Measurements from ENCODE around the gene ABCC5. TPM values are rescaled to one million over a fixed set of nuclear protein-coding genes. Genes with fewer than 3 reads are reported as not detected.

Gene ABCC5
- total RNA-seq, 1 experiment from 2014 or later = 29.1 TPM

GRCh38 chr3:183920416-183920815 is 97.3 kb downstream of the ABCC5 start (continued):
- TF ChIP-seq, protein P1, sequence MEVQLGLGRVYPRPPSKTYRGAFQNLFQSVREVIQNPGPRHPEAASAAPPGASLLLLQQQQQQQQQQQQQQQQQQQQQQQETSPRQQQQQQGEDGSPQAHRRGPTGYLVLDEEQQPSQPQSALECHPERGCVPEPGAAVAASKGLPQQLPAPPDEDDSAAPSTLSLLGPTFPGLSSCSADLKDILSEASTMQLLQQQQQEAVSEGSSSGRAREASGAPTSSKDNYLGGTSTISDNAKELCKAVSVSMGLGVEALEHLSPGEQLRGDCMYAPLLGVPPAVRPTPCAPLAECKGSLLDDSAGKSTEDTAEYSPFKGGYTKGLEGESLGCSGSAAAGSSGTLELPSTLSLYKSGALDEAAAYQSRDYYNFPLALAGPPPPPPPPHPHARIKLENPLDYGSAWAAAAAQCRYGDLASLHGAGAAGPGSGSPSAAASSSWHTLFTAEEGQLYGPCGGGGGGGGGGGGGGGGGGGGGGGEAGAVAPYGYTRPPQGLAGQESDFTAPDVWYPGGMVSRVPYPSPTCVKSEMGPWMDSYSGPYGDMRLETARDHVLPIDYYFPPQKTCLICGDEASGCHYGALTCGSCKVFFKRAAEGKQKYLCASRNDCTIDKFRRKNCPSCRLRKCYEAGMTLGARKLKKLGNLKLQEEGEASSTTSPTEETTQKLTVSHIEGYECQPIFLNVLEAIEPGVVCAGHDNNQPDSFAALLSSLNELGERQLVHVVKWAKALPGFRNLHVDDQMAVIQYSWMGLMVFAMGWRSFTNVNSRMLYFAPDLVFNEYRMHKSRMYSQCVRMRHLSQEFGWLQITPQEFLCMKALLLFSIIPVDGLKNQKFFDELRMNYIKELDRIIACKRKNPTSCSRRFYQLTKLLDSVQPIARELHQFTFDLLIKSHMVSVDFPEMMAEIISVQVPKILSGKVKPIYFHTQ (CRISPR knock-in tag; IDR thresholded peaks at IDR 0.05) = no peak
- no peak for TF ChIP-seq NFE2L1 (CRISPR knock-in tag; IDR thresholded peaks at IDR 0.05)
- TF ChIP-seq, protein P2, sequence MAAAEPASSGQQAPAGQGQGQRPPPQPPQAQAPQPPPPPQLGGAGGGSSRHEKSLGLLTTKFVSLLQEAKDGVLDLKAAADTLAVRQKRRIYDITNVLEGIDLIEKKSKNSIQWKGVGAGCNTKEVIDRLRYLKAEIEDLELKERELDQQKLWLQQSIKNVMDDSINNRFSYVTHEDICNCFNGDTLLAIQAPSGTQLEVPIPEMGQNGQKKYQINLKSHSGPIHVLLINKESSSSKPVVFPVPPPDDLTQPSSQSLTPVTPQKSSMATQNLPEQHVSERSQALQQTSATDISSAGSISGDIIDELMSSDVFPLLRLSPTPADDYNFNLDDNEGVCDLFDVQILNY (CRISPR knock-in tag; IDR thresholded peaks at IDR 0.05) = no peak
- TF ChIP-seq HMGA2 (CRISPR knock-in tag; IDR thresholded peaks at IDR 0.05) = no peak
- TF ChIP-seq SMAD3 (CRISPR knock-in tag; IDR thresholded peaks at IDR 0.05; ENCODE audit: borderline replicate concordance) = no peak
- TF ChIP-seq EMX1 (CRISPR knock-in tag; IDR thresholded peaks at IDR 0.05) = no peak

DNA sequence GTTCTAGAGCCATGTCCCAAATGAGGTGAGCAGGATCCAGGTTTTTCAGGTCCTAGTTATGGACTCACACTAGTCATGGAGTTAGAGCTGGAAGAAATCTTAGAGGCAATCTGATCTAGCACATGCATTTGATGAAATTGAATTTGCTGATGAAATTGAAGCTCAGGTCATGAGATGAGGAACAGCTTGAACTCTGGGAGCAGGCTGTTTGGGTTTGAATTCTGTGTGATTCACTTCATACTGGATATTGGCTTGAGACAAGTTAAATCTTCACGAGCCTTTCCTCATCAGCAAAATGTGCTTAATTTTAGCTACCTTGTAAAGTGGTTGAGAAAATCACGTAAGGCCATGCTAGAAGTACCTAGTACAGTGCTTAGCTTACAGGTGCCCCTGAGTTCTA is 99.5 kb downstream of the ABCC5 start:
- H3K4me3 Mint-ChIP-seq = no peak overlapping the region
- ATAC-seq = no peak
- DNase-seq (ENCODE audit: low spot score) = no peak
- no peaks in the 10 kb centered on the region for H3K9me3 Mint-ChIP-seq
- peaks cover 11% of the 10 kb centered on the region for H3K36me3 Mint-ChIP-seq
- TF ChIP-seq STAT6 (CRISPR knock-in tag; conservative IDR thresholded peaks at IDR 0.05; ENCODE audit: low read depth) (no peak), NFYB (CRISPR knock-in tag; conservative IDR thresholded peaks at IDR 0.05; ENCODE audit: low read depth) (no peak), CBFB (CRISPR knock-in tag; IDR thresholded peaks at IDR 0.05; ENCODE audit: low read depth) (no peak), NR2C2 (CRISPR knock-in tag; IDR thresholded peaks at IDR 0.05) (no peak), ZBTB43 (CRISPR knock-in tag; IDR thresholded peaks at IDR 0.05) (no peak), ATF3 (CRISPR knock-in tag; conservative IDR thresholded peaks at IDR 0.05) (no peak), CREB1 (CRISPR knock-in tag; IDR thresholded peaks at IDR 0.05) (no peak), FOXJ3 (CRISPR knock-in tag; IDR thresholded peaks at IDR 0.05; ENCODE audit: borderline replicate concordance) (no peak), GABPB1 (CRISPR knock-in tag; IDR thresholded peaks at IDR 0.05) (no peak)
- H3K27me3 Mint-ChIP-seq (ENCODE audit: low read depth) = no peaks in the 10 kb centered on the region
- ChIA-PET POLR2A (interaction anchor here (0.6 kb wide), 1 partner anchor 98 kb away, joined by 4 read pairs; no protein-coding TSS in a partner anchor), CTCF (interaction anchor here (1.0 to 3.9 kb wide), 2 partner anchors 14 to 33 kb away, joined by 3 to 22 read pairs; no protein-coding TSS in a partner anchor)
- H3K4me1 Mint-ChIP-seq = peaks cover 5% of the 10 kb centered on the region; the same call in 1 of the 2 replicates
- H3K27ac Mint-ChIP-seq = no peak overlapping the region

DNA sequence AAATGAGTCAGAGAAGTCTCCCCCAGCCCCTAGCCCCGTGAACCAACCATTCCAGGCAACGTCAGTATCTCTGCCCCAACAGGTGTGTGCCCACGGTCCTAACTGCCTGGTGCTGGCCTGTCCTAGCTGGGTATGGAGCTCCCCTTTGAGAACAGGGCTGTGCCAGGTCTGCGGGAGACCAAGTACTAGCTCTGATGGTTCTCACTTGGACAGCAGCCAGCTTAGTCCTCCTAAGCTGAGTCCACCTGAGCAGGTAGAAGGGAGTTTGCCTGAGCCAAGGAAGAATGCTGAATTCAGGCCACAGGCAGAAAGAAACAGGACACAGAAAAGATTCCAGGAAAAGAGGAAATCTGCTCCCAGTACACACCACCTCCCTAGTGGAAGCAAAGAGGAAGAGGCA is 99.9 kb downstream of the ABCC5 start:
- Mint-ChIP-seq H3K4me1 (peaks cover 5% of the 10 kb centered on the region; the same call in 1 of the 2 replicates), H3K4me3 (no peak overlapping the region), H3K9me3 (no peaks in the 10 kb centered on the region), H3K36me3 (peaks cover 11% of the 10 kb centered on the region), H3K27ac (no peak overlapping the region), H3K27me3 (ENCODE audit: low read depth) (no peaks in the 10 kb centered on the region)
- ATAC-seq (no peak), DNase-seq (ENCODE audit: low spot score) (no peak)
- ChIA-PET POLR2A (interaction anchor here (0.6 kb wide), 1 partner anchor 98 kb away, joined by 4 read pairs; no protein-coding TSS in a partner anchor), CTCF (interaction anchor here (0.6 to 3.9 kb wide), 3 partner anchors 14 to 33 kb away, joined by 3 to 22 read pairs (median 3); no protein-coding TSS in a partner anchor)
- TF ChIP-seq NFYB (CRISPR knock-in tag; conservative IDR thresholded peaks at IDR 0.05; ENCODE audit: low read depth) (no peak), ZNF121 (CRISPR knock-in tag; IDR thresholded peaks at IDR 0.05) (no peak), SMAD4 (CRISPR knock-in tag; IDR thresholded peaks at IDR 0.05) (no peak), ERG (CRISPR knock-in tag; IDR thresholded peaks at IDR 0.05) (no peak), TEAD1 (CRISPR knock-in tag; IDR thresholded peaks at IDR 0.05) (no peak), NFATC4 (CRISPR knock-in tag; IDR thresholded peaks at IDR 0.05) (no peak), CREM (CRISPR knock-in tag; IDR thresholded peaks at IDR 0.05) (no peak), NR2C2 (CRISPR knock-in tag; IDR thresholded peaks at IDR 0.05) (no peak), ZBTB21 (CRISPR knock-in tag; IDR thresholded peaks at IDR 0.05; ENCODE audit: borderline replicate concordance) (no peak), TP53 (CRISPR knock-in tag; IDR thresholded peaks at IDR 0.05) (no peak), PRRX2 (CRISPR knock-in tag; IDR thresholded peaks at IDR 0.05) (no peak), ZNF219 (CRISPR knock-in tag; IDR thresholded peaks at IDR 0.05; ENCODE audit: borderline replicate concordance) (no peak)
- TF ChIP-seq, protein P3, sequence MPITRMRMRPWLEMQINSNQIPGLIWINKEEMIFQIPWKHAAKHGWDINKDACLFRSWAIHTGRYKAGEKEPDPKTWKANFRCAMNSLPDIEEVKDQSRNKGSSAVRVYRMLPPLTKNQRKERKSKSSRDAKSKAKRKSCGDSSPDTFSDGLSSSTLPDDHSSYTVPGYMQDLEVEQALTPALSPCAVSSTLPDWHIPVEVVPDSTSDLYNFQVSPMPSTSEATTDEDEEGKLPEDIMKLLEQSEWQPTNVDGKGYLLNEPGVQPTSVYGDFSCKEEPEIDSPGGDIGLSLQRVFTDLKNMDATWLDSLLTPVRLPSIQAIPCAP (CRISPR knock-in tag; IDR thresholded peaks at IDR 0.05) = no peak

All from WTC11 (cell line).